ENCODE results near the gene UBA52. TPM values are rescaled to one million over a fixed set of nuclear protein-coding genes. Genes with fewer than 3 reads are reported as not detected.
A peak's percentile ranks its signal among the peaks of the same experiment; 100 is the strongest.

The UBA52 gene
- total RNA-seq, 1 donor from 2014 or later = 747 TPM

- intact Hi-C loops (cut with DNase I) = no loop called here
- Histone ChIP-seq H3K27me3 (no peaks in the 10 kb centered on the region), H3K9me3 (no peaks in the 10 kb centered on the region), H3K27ac (no peak overlapping the region), H3K4me1 (no peaks in the 10 kb centered on the region), H3K4me3 (no peak overlapping the region), H3K36me3 (peaks cover 0 to 19% of the 10 kb centered on the region in 2 donors)
- no peak for DNase-seq (ENCODE audit: extremely low spot score in 2 of 2)
- TF ChIP-seq POLR2A (IDR thresholded peaks at IDR 0.05) (no peak), CTCF (IDR thresholded peaks at IDR 0.05) (no peak), POLR2AphosphoS5 (IDR thresholded peaks at IDR 0.05; ENCODE audit: insufficient read depth in 1 of 2, low read depth in 1 of 2) (no peak)
Measured at GRCh38 chr19:18580311-18580710, 8.7 kb downstream of the UBA52 start.

- Histone ChIP-seq H3K27me3 (no peaks in the 10 kb centered on the region), H3K9me3 (no peaks in the 10 kb centered on the region), H3K4me1 (peaks cover 27% of the 10 kb centered on the region), H3K27ac (no peak overlapping the region), H3K4me3 (no peak overlapping the region), H3K36me3 (peaks cover 0 to 8% of the 10 kb centered on the region in 2 donors)
- no peak for DNase-seq (ENCODE audit: extremely low spot score in 2 of 2)
- intact Hi-C loops (cut with DNase I) = no loop called here
- no peak for TF ChIP-seq POLR2AphosphoS5 (IDR thresholded peaks at IDR 0.05; ENCODE audit: insufficient read depth in 1 of 2, low read depth in 1 of 2)
- no peak for TF ChIP-seq POLR2A (IDR thresholded peaks at IDR 0.05)
- TF ChIP-seq CTCF (IDR thresholded peaks at IDR 0.05) = no peak
Measured at GRCh38 chr19:18586306-18586705, 14.6 kb downstream of the UBA52 start.

GRCh38 chr19:18587561-18587960 is 15.9 kb downstream of the UBA52 start:
- Histone ChIP-seq H3K36me3 (peaks cover 0 to 8% of the 10 kb centered on the region in 2 donors), H3K27me3 (no peaks in the 10 kb centered on the region), H3K9me3 (no peaks in the 10 kb centered on the region), H3K27ac (peak overlapping the region; percentile 88), H3K4me1 (peaks cover 32% of the 10 kb centered on the region), H3K4me3 (no peak overlapping the region)
- DNase-seq (ENCODE audit: extremely low spot score in 2 of 2) = no peak
- TF ChIP-seq POLR2A (IDR thresholded peaks at IDR 0.05) (no peak), CTCF (IDR thresholded peaks at IDR 0.05) (no peak), POLR2AphosphoS5 (IDR thresholded peaks at IDR 0.05; ENCODE audit: insufficient read depth in 1 of 2, low read depth in 1 of 2) (no peak)
- intact Hi-C loops (cut with DNase I) = no loop called here

GRCh38 chr19:18587962-18588610 is 16.4 kb downstream of the UBA52 start:
- no peak for TF ChIP-seq CTCF (IDR thresholded peaks at IDR 0.05)
- no peak for TF ChIP-seq POLR2A (IDR thresholded peaks at IDR 0.05)
- TF ChIP-seq POLR2AphosphoS5 (IDR thresholded peaks at IDR 0.05; ENCODE audit: insufficient read depth in 1 of 2, low read depth in 1 of 2) = no peak
- H3K36me3 ChIP-seq = peaks cover 0 to 8% of the 10 kb centered on the region in 2 donors
- H3K27me3 ChIP-seq = no peaks in the 10 kb centered on the region
- intact Hi-C loops (cut with DNase I) = no loop called here
- H3K27ac ChIP-seq = peak overlapping the region; percentile 88
- peak overlapping the region; percentile 72 to 79 for H3K4me3 ChIP-seq
- no peak for DNase-seq (ENCODE audit: extremely low spot score in 2 of 2)
- H3K4me1 ChIP-seq = peaks cover 33% of the 10 kb centered on the region
- no peaks in the 10 kb centered on the region for H3K9me3 ChIP-seq

GRCh38 chr19:18588611-18589379 is 17.1 kb downstream of the UBA52 start, which contains the start of gene REX1BD:
Gene REX1BD, plus strand, starts transcription at chr19:18588798. Its CDS starts 4 bp downstream, at chr19:18588802.
- Histone ChIP-seq H3K9me3 (no peaks in the 10 kb centered on the region), H3K36me3 (peaks cover 0 to 8% of the 10 kb centered on the region in 2 donors), H3K27me3 (no peaks in the 10 kb centered on the region), H3K4me1 (peaks cover 35% of the 10 kb centered on the region), H3K4me3 (peak within 1 kb of the TSS; percentile 72 to 79), H3K27ac (peak within 1 kb of the TSS; percentile 88)
- TF ChIP-seq POLR2A (IDR thresholded peaks at IDR 0.05) = peak in 1 of 2 donors; percentile 22
- peak; percentile 67 to 96 (median 89) for TF ChIP-seq CTCF (IDR thresholded peaks at IDR 0.05)
- TF ChIP-seq POLR2AphosphoS5 (IDR thresholded peaks at IDR 0.05; ENCODE audit: insufficient read depth in 1 of 2, low read depth in 1 of 2) = peak in 1 of 2 donors; percentile 64
- intact Hi-C loops (cut with DNase I) = no loop called here
- DNase-seq (ENCODE audit: extremely low spot score in 2 of 2) = peak in 1 of 2 donors; percentile 85
